MCF 10A (cell line): ENCODE measurements around the gene MUC5AC. TPM values are rescaled to one million over a fixed set of nuclear protein-coding genes. Genes with fewer than 3 reads are reported as not detected.

Source experiments
- BruUV-seq: library from RNA; stranded (reverse); fragments of 400-500 nt; replicated peaks from 2 replicates; lab custom pipeline; 2021; lab: Mats Ljungman, UMichigan
- CTCF ChIA-PET: fragments of 300-600 bp; sonication (Branson Sonifier 250); formaldehyde crosslinking; extraction: SDS; loops from one replicate; lab custom pipeline; 2021; ENCODE audit warnings: antibody characterized with exemption, inconsistent platforms; lab: Yijun Ruan, JAX
- POLR2A ChIA-PET: fragments of 300-600, 350-650 bp; sonication (Branson Sonifier 250); formaldehyde crosslinking; extraction: SDS; loops from one replicate; lab custom pipeline; 2020; ENCODE audit warnings: antibody characterized with exemption, inconsistent platforms; lab: Yijun Ruan, JAX
- DNase-seq: peaks from one replicate; pipeline ENCODE4 v3.0.0-alpha.2; 2018; ENCODE audit not compliant: unreplicated experiment
- H3K27ac Mint-ChIP-seq: one replicate; pipeline ENCODE4 v1.8.0; 2022; ENCODE audit warnings: mild to moderate bottlenecking, low read depth, mixed read lengths; ENCODE audit not compliant: unreplicated experiment
- H3K27me3 Mint-ChIP-seq: one replicate; pipeline ENCODE4 v1.8.0; 2022; ENCODE audit warnings: mixed read lengths; ENCODE audit not compliant: insufficient read depth, unreplicated experiment
- H3K36me3 Mint-ChIP-seq: one replicate; pipeline ENCODE4 v1.8.0; 2022; ENCODE audit warnings: mild to moderate bottlenecking, moderate library complexity, mixed read lengths; ENCODE audit not compliant: insufficient read depth, unreplicated experiment
- H3K4me1 Mint-ChIP-seq: one replicate; pipeline ENCODE4 v1.8.0; 2022; ENCODE audit warnings: mixed read lengths; ENCODE audit not compliant: insufficient read depth, unreplicated experiment
- H3K4me3 Mint-ChIP-seq: one replicate; pipeline ENCODE4 v1.8.0; 2022; ENCODE audit warnings: mild to moderate bottlenecking, moderate library complexity, mixed read lengths; ENCODE audit not compliant: unreplicated experiment
- H3K9me3 Mint-ChIP-seq: one replicate; pipeline ENCODE4 v1.8.0; 2022; ENCODE audit warnings: mixed read lengths; ENCODE audit not compliant: unreplicated experiment
- intact Hi-C: fragments of 100-400 bp; cut with micrococcal nuclease; formaldehyde crosslinking; loops from 2 replicates; pipeline ENCODE4 v1.14.1; 2022
- total RNA-seq: library from RNA; stranded (reverse); gene quantifications from 2 replicates; pipeline ENCODE4 v1.2.3, GENCODE V29; 2022
- TF ChIP-seq, protein P1 (sequence below): fragments of 200-600 bp; IDR thresholded peaks from one replicate; pipeline ENCODE4 v1.8.0; 2022; ENCODE audit warnings: antibody characterized with exemption, mild to moderate bottlenecking; ENCODE audit not compliant: unreplicated experiment

MUC5AC gene
- total RNA-seq, 1 experiment from 2014 or later = not detected

DNA sequence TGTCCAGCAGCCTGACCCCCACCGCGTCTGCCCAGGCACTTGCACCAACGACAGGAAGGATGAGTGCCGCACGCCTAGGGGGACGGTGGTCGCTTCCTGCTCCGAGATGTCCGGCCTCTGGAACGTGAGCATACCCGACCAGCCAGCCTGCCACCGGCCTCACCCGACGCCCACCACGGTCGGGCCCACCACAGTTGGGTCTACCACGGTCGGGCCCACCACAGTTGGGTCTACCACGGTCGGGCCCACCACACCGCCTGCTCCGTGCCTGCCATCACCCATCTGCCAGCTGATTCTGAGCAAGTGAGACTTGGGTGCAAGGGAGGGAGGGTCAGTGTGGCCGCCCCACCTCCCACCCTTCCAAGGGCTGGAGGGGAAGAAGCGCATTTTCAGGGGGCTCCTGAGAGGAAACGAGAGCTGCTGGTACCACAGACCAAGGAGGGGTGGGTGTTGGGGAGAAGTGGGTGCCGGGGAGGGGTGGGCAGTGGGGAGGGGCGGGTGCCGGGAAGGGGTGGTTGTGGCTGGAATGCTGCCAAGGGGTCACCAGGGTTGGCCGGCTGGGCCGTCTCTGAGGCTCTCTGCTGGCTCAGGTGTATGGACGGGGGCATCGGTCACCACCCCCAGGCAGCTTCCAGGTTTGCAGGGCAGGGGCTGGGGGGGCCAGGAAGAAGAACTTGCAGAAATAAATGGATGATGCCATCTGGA, 37.4 kb downstream of the MUC5AC start:
- Mint-ChIP-seq H3K27me3 (no peaks in the 10 kb centered on the region), H3K4me3 (no peak overlapping the region), H3K9me3 (no peaks in the 10 kb centered on the region), H3K4me1 (no peaks in the 10 kb centered on the region), H3K27ac (no peak overlapping the region), H3K36me3 (no peaks in the 10 kb centered on the region)
- TF ChIP-seq, protein P1, sequence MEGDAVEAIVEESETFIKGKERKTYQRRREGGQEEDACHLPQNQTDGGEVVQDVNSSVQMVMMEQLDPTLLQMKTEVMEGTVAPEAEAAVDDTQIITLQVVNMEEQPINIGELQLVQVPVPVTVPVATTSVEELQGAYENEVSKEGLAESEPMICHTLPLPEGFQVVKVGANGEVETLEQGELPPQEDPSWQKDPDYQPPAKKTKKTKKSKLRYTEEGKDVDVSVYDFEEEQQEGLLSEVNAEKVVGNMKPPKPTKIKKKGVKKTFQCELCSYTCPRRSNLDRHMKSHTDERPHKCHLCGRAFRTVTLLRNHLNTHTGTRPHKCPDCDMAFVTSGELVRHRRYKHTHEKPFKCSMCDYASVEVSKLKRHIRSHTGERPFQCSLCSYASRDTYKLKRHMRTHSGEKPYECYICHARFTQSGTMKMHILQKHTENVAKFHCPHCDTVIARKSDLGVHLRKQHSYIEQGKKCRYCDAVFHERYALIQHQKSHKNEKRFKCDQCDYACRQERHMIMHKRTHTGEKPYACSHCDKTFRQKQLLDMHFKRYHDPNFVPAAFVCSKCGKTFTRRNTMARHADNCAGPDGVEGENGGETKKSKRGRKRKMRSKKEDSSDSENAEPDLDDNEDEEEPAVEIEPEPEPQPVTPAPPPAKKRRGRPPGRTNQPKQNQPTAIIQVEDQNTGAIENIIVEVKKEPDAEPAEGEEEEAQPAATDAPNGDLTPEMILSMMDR = no peak
- DNase-seq = no peak
- ChIA-PET POLR2A (no interaction called here), CTCF (no interaction called here)
- BruUV-seq = no TSS peak
- intact Hi-C loops = no loop called here

DNA sequence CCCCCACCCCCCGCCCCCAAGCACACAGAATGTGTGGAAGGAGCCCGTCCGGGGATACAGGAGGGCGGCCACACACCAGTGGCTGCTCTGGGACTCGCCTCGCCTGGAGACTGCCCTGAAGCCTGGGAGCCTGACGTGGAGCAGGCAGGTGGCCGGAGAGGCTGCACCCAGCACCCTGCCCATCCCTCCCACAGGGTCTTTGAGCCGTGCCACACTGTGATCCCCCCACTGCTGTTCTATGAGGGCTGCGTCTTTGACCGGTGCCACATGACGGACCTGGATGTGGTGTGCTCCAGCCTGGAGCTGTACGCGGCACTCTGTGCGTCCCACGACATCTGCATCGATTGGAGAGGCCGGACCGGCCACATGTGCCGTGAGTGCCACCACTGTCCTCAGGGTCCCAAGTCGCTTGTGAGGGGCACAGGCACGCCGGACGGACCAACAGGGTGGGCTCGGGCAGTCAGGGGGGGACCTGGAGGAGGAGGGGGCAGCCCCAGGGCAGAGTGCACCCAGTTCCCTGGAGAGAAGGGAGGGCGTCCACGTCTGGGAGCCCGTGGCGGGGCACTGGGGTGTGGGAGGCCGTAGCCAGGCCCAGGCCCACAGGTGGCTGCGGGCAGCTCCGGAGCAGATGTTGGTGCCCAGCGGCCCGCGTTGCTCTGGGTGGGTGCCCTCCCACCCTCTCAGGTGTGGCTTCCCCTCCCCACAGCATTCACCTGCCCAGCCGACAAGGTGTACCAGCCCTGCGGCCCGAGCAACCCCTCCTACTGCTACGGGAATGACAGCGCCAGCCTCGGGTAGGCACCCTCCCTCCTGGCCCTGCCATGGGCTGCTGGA, 38.1 kb downstream of the MUC5AC start:
- Mint-ChIP-seq H3K4me3 (no peak overlapping the region), H3K36me3 (no peaks in the 10 kb centered on the region), H3K4me1 (no peaks in the 10 kb centered on the region), H3K9me3 (no peaks in the 10 kb centered on the region), H3K27ac (no peak overlapping the region), H3K27me3 (no peaks in the 10 kb centered on the region)
- CTCF ChIA-PET = no interaction called here
- intact Hi-C loops = no loop called here
- DNase-seq = no peak
- TF ChIP-seq, protein P1 = no peak
- no TSS peak for BruUV-seq
- POLR2A ChIA-PET = no interaction called here

DNA sequence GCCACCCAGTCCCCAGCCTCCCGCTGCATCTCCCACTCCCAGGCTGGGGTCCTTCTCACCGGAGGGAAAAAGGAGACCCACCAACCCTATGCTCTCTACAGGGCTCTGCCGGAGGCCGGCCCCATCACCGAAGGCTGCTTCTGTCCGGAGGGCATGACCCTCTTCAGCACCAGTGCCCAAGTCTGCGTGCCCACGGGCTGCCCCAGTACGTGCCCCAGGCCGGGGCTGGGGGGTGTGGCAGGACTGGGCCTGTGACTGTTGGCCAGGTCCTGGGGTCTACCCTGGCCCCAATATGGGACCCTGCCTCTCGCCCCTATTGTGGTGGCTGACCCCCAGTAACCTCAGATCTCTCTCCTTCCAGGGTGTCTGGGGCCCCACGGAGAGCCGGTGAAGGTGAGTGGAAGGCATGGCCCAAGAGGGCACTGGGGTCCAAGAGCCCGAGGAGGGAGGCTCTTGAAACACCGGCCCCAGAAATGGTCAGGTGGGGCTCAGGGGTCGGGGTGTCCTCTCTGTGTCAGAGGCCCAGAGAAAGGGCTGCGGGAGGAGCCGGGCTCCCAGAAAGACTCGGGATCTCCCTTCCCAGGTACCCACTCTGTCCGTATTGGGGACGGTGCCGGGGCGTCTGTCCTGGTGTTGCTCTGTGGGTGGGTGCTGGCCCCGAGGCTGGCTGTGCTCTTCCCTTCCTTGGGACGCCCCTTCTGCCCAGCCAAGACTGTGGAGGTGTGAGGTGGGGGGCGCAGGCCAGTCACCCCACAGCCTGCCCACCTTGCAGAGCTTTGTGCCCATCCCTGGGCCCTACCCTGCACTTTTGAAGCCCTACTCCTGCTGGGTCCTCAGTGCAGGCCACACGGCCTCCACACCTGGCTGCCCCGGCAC, 39.0 kb downstream of the MUC5AC start:
- H3K36me3 Mint-ChIP-seq = no peaks in the 10 kb centered on the region
- no peaks in the 10 kb centered on the region for H3K9me3 Mint-ChIP-seq
- POLR2A ChIA-PET = no interaction called here
- H3K27me3 Mint-ChIP-seq = no peaks in the 10 kb centered on the region
- BruUV-seq = no TSS peak
- no peak overlapping the region for H3K4me3 Mint-ChIP-seq
- intact Hi-C loops = no loop called here
- TF ChIP-seq, protein P1 = no peak
- H3K4me1 Mint-ChIP-seq = no peaks in the 10 kb centered on the region
- CTCF ChIA-PET = no interaction called here
- H3K27ac Mint-ChIP-seq = no peak overlapping the region
- no peak for DNase-seq

DNA sequence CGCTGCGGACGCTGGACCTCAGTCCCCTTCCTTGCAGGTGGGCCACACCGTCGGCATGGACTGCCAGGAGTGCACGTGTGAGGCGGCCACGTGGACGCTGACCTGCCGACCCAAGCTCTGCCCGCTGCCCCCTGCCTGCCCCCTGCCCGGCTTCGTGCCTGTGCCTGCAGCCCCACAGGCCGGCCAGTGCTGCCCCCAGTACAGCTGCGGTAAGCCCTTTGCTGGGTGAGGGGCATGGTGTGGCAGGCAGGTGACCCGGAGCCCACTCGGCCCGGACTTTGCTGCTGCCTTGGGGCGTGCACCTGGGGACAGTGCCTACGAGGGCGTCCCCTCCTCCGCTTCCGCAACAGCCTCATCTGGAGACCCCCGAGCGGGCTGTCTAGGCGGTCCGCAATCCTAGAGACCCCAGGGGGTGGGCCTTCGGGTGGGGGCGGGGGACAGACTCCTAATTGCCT, 39.7 kb downstream of the MUC5AC start:
- Mint-ChIP-seq H3K27me3 (no peaks in the 10 kb centered on the region), H3K9me3 (no peaks in the 10 kb centered on the region), H3K36me3 (no peaks in the 10 kb centered on the region), H3K4me1 (no peaks in the 10 kb centered on the region), H3K27ac (no peak overlapping the region), H3K4me3 (no peak overlapping the region)
- no TSS peak for BruUV-seq
- DNase-seq = no peak
- intact Hi-C loops = no loop called here
- POLR2A ChIA-PET = no interaction called here
- CTCF ChIA-PET = interaction anchor here (0.6 kb wide), 1 partner anchor 246 kb away, joined by 5 read pairs; no protein-coding TSS in a partner anchor
- TF ChIP-seq, protein P1 = no peak
